SKM-1 (cell line): ENCODE measurements around the gene FUCA1.
"Not testable (repeated sequence)": the region's sequence is repeated elsewhere in the genome, so short reads cannot be mapped to it uniquely, and the experiment has no call there.

ENCODE experiments used
- DNase-seq: peaks from one replicate; lab custom pipeline; 2025; ENCODE audit not compliant: unreplicated experiment; lab: John Stamatoyannopoulos, UW

FUCA1 gene

DNA sequence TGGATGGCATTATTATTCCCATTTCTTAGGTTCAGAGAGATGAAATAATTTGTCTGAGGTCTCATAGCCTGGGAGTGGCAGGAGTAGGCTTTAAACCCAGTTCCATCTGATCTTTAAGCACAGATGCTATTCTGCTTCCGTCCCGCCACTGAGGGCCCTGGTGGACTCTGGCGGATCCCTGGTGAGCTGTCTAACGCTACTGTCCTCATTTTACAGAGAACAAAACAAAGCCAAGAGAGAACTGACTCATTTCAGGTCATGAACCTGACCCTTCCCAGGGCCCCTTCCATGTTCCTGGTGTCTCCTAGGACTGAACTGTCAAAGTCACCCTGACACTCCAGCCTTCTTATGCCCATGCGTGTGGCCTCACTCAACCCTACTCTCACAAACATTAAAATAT, 64.4 kb downstream of the FUCA1 start:
- no peak for DNase-seq

- DNase-seq, result not testable (repeated sequence)
These were observed 65.2 kb downstream of the FUCA1 start for GRCh38 chr1:23802809-23803342.

DNA sequence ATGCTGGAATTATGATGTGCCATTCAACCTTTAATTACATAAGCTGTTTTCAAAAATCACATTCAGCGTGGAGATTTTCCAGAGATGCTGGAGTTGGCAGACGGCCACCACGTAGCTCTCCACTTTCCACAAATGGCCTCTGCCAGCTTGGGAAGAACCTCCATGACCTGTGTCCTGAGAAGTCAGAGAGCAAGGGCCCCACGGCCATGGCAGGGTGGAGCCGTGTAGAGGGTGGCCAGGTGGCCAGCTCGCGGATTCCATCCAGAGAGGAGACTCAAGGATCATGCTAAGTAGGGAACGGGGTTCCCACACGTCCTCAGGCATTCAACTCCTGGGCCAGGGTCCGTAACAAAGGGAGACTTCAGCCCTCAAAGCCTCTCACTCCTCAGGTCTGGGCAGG, 66.2 kb downstream of the FUCA1 start:
- DNase-seq, result no peak

- DNase-seq, result no peak
These were observed 66.7 kb downstream of the FUCA1 start for GRCh38 chr1:23801338-23801748.

GRCh38 chr1:23800400-23801337, 67.4 kb downstream of the FUCA1 start, which contains the start of gene GALE:
GALE (minus strand) TSS chr1:23800754; CDS start chr1:23799007, 1,747 bp downstream.
- peak; percentile 91 for DNase-seq

DNA sequence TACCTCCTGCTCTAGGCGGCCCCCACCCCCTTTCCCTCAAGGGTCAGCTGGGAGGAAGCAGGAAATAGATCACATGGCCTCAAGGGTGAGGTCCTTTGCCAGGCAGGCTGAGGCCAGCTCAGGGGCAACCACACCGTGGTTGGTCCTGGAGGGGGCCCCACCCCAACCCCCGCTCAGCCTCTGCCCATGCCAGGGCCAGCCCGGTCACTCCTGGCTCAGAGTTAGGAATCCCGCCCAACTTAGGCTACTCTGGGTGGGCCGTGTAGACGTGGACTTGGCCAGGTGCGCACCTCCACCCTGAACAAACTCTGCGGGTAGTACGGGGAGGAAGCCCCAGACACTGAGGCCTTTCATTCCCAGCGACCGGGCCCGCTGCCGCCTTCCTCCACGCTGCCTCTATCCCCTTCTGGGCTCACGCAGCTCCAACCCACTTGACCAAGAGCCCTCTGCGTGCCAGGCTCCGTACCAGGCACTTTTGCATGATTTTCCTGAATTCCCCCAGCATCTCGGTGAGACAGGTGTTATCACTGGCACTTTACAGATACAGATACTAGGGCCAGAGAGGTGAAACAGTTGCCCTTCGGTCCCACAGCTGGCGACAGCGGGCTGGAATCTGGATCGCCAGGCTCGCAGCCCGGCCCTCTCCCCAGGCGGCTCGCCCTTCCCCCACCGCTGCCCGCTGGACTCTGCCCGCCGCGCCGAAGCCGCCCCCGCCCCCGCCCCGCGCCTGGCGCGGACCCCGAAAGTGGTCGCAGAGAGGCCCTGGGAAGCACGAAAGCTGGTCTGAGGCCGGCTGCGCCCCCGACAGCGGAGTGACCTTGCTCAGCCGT, 68.3 kb downstream of the FUCA1 start:
- DNase-seq, result no peak

DNA sequence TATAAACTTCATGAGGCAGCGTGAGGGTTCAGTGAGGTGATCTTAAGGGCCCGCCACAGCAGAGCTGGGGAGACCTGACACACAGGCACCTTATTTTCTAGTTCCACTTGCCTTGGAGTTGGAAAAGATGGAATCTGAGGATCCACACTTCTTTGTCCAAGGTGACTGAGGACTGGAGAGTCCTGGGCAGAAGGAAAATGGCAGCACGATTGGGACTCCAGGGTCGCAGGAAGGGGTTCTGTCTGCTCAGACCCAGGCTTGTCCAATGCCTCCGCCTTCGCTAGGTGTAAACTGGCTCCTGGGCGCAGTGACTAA, 68.9 kb downstream of the FUCA1 start:
- DNase-seq, result no peak

GRCh38 chr1:23798662-23799142, 69.4 kb downstream of the FUCA1 start:
- DNase-seq, result no peak

DNA sequence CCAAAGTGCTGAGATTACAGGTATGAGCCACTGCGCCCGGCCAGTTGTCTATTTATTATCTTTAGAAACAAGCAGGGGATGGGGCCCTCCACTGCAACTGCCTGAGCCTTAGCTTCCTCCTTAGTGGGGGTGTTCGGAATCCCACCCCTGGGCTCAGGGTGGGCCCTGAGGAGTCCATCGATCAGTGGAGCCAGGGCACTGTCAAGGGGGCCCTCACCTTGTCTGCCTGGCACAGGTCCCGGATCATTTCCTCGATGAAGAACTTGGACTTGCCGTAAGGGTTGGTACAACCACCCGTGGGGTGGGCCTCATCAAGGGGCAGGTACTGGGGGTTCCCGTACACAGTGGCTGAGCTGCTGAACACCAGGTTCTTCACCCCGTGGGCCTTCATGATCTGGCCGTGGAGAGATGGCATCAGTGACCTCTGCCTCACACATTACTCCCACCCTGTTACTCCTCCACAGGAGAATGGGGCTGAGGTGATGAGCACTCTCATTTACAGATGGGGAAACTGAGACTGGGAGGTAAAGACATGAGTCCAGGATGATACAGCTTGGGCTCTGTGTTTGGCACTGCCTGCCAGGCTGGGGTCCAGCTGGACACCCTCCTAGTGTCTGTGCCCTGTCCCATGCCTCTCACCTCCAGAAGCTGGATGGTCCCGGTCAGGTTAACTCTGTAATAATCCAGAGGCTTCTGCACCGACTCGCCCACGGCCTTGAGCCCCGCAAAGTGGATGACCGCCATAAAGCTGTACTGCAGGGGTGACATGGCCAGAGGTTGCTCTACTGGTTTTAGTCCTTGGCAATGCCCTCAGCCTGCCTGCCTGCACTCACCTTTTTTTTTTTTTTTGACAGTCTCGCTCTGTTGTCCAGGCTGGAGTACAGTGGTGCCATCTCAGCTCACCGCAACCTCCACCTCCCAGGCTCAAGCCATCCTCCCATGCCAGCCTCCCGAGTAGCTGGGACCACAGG, 70.3 kb downstream of the FUCA1 start:
- DNase-seq, result no peak

DNA sequence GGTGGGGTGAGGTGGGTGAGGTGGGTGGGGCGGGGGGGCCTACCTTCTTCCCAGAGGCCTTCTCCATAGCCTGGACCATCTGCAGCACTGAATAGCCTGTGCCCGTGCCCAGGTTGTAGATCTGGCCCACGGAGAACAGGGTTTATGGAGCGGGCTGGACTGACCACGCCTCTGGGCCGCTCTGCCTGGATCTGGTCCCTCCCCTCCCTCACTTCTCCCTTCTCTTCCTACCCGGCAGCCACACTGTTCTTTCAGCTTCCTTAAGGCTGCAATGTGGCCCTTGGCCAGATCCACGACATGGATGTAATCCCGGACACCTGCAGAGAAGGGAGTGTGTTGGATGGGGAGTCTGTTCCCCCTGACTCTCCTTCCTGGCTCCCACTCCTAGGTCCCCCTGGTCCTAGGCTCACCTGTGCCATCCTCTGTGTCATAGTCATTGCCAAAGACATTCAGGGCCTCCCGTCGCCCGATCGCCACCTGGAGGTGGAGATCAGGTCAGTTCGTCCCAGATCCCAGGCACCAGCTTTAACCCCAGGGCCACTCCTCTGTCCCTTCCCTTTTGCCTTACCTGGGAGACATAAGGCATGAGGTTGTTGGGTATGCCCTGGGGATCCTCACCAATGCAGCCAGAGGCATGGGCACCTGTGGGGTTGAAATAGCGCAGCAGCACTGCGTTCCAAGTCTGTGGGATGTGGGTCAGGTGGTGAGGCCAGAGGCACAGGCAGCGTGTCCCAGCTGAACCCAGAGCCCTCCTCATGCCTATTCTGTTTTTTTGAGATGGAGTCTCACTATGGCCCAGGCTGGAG, 71.4 kb downstream of the FUCA1 start:
- DNase-seq, result no peak

GRCh38 chr1:23795676-23796465, 72.2 kb downstream of the FUCA1 start:
- no peak for DNase-seq
